ENCODE data around the gene PDCD11.
"Not testable (repeated sequence)": the region's sequence is repeated elsewhere in the genome, so short reads cannot be mapped to it uniquely, and the experiment has no call there.

PDCD11 gene

GRCh38 chr10:103475437-103475836, 79.0 kb downstream of the PDCD11 start:
- DNase-seq = no peak

GRCh38 chr10:103476046-103476768, 79.8 kb downstream of the PDCD11 start:
- DNase-seq = no peak

GRCh38 chr10:103478671-103479070, 82.2 kb downstream of the PDCD11 start:
- no peak for DNase-seq

- DNase-seq = no peak
Observed at GRCh38 chr10:103479135-103479534, 82.7 kb downstream of the PDCD11 start, which contains the start of gene CALHM3. Gene CALHM3 (minus strand): TSS chr10:103479240. CDS start chr10:103479032, 208 bp downstream.

GRCh38 chr10:103480521-103480920, 84.1 kb downstream of the PDCD11 start:
- no peak for DNase-seq

- DNase-seq = no peak
Observed at GRCh38 chr10:103481974-103482531, 85.6 kb downstream of the PDCD11 start.

GRCh38 chr10:103486635-103487409, 90.4 kb downstream of the PDCD11 start:
- DNase-seq = not testable (repeated sequence)

GRCh38 chr10:103487410-103487708, 90.9 kb downstream of the PDCD11 start:
- DNase-seq = no peak

- no peak for DNase-seq
Observed at GRCh38 chr10:103490986-103491314, 94.5 kb downstream of the PDCD11 start.

- no peak for DNase-seq
Observed at GRCh38 chr10:103491729-103492364, 95.4 kb downstream of the PDCD11 start.

GRCh38 chr10:103492655-103493261, 96.3 kb downstream of the PDCD11 start:
- no peak for DNase-seq

- no peak for DNase-seq
Observed at GRCh38 chr10:103493362-103493915, 97.0 kb downstream of the PDCD11 start, which contains the start of gene NEURL1. Gene NEURL1 (plus strand): TSS chr10:103493705. CDS start chr10:103494388, 683 bp downstream.

- peak; percentile 30 for DNase-seq
Observed at GRCh38 chr10:103493916-103494877, 97.8 kb downstream of the PDCD11 start.

- DNase-seq = no peak
Observed at GRCh38 chr10:103495321-103495720, 98.9 kb downstream of the PDCD11 start.

Measured in activated gamma-delta T cell (primary cell).